OCI-LY7 (cell line): ENCODE measurements around the gene SYT7. TPM values are rescaled to one million over a fixed set of nuclear protein-coding genes. Genes with fewer than 3 reads are reported as not detected.

ENCODE experiments used
- BruUV-seq: library from RNA; stranded (reverse); fragments of 400-500 nt; replicated peaks from 2 replicates; lab custom pipeline; 2021; lab: Mats Ljungman, UMichigan
- CTCF ChIA-PET: fragments of 300-600 bp; sonication (Branson Sonifier 250); formaldehyde crosslinking; loops from one replicate; lab custom pipeline; 2022; ENCODE audit warnings: antibody characterized with exemption; ENCODE audit not compliant: unreplicated experiment; lab: Charles Lee
- POLR2A ChIA-PET: fragments of 300-600 bp; sonication (Branson Sonifier 250); formaldehyde crosslinking; loops from one replicate; lab custom pipeline; 2022; ENCODE audit warnings: antibody characterized with exemption; lab: Charles Lee
- DNase-seq: peaks from one replicate; pipeline ENCODE4 v3.0.0-alpha.2; 2015; ENCODE audit warnings: low spot score
- H2AFZ ChIP-seq: fragments of 200-600 bp; sonication (generic), shearing (Covaris generic); 2 replicates; pipeline ENCODE4 v1.6.1; 2014; ENCODE audit warnings: mild to moderate bottlenecking, antibody characterized with exemption, low read length, moderate library complexity
- H3K27ac ChIP-seq: fragments of 200-600 bp; sonication (generic); 2 replicates; pipeline ENCODE4 v1.5.1; 2014; ENCODE audit warnings: mixed run types, low read depth, mild to moderate bottlenecking, moderate library complexity, low read length, inconsistent platforms; ENCODE audit not compliant: poor library complexity, severe bottlenecking
- H3K36me3 ChIP-seq: fragments of 200-600 bp; sonication (generic); 2 replicates; pipeline ENCODE4 v1.6.1; 2014; ENCODE audit warnings: mild to moderate bottlenecking, antibody characterized with exemption, low read length, moderate library complexity, mixed read lengths; ENCODE audit not compliant: insufficient read depth
- H3K4me1 ChIP-seq: fragments of 200-600 bp; sonication (generic); 2 replicates; pipeline ENCODE4 v1.5.1; 2014; ENCODE audit warnings: mild to moderate bottlenecking, low read length; ENCODE audit not compliant: insufficient read depth, poor library complexity, severe bottlenecking
- H3K4me2 ChIP-seq: fragments of 200-600 bp; sonication (generic); 2 replicates; pipeline ENCODE4 v1.6.1; 2014; ENCODE audit warnings: mild to moderate bottlenecking, low read length
- H3K4me3 ChIP-seq: fragments of 200-600 bp; sonication (generic); 2 replicates; pipeline ENCODE4 v1.5.1; 2014; ENCODE audit warnings: mild to moderate bottlenecking, low read depth, low read length; ENCODE audit not compliant: poor library complexity, severe bottlenecking
- H3K79me2 ChIP-seq: fragments of 200-600 bp; sonication (generic); 2 replicates; pipeline ENCODE4 v1.6.1; 2016; ENCODE audit warnings: low read depth, mild to moderate bottlenecking, low read length, moderate library complexity, mixed read lengths; ENCODE audit not compliant: insufficient read depth
- H3K9me2 ChIP-seq: fragments of 200-600 bp; sonication (generic); 2 replicates; pipeline ENCODE4 v1.6.1; 2016; ENCODE audit warnings: mild to moderate bottlenecking, low read length, mixed read lengths; ENCODE audit not compliant: insufficient read depth
- H3K9me3 ChIP-seq: fragments of 200-600 bp; sonication (generic); 2 replicates; pipeline ENCODE4 v1.6.1; 2014; ENCODE audit warnings: mild to moderate bottlenecking, mixed run types, low read length, mixed read lengths
- H4K20me1 ChIP-seq: fragments of 200-600 bp; sonication (generic); 2 replicates; pipeline ENCODE4 v1.6.1; 2014; ENCODE audit warnings: mild to moderate bottlenecking, antibody characterized with exemption, low read length, moderate library complexity, mixed read lengths; ENCODE audit not compliant: insufficient read depth
- CTCF ChIP-seq: fragments of 200-600 bp; sonication (generic); conservative IDR thresholded peaks from 2 replicates; pipeline ENCODE4 v1.5.1; 2014; ENCODE audit warnings: mild to moderate bottlenecking, antibody characterized with exemption, low read length, moderate library complexity, mixed read lengths
- EZH2phosphoT487 ChIP-seq: fragments of 200-600 bp; sonication (generic); IDR thresholded peaks from 2 replicates; pipeline ENCODE4 v1.6.1; 2018; ENCODE audit warnings: low read depth, borderline replicate concordance, mild to moderate bottlenecking, mixed run types, antibody characterized with exemption, low read length, moderate library complexity, mixed read lengths
- intact Hi-C: fragments of 100-400 bp; cut with micrococcal nuclease; formaldehyde crosslinking; loops from one replicate; pipeline ENCODE4 v1.10.0; 2022; ENCODE audit not compliant: unreplicated experiment
- total RNA-seq, 2 experiments: library from RNA; depleted of rRNA in 1 of 2; stranded (reverse); fragments of >200 nt in 1 of 2; shearing (Covaris generic) in 1 of 2; gene quantifications; 2 replicates each; pipeline ENCODE4 v1.2.3, GENCODE V29; 2014 to 2022

The SYT7 gene
- total RNA-seq, 2 experiments from 2014 or later: not detected

- Histone ChIP-seq H3K9me3 (no peaks in the 10 kb centered on the region), H2AFZ (no peak overlapping the region), H3K4me1 (no peaks in the 10 kb centered on the region), H3K36me3 (no peaks in the 10 kb centered on the region), H3K9me2 (no peaks in the 10 kb centered on the region), H3K27ac (no peak overlapping the region), H3K79me2 (no peaks in the 10 kb centered on the region), H3K4me3 (no peak overlapping the region), H4K20me1 (no peaks in the 10 kb centered on the region), H3K4me2 (no peak overlapping the region)
- ChIA-PET POLR2A (no interaction called here), CTCF (no interaction called here)
- BruUV-seq: no TSS peak
- intact Hi-C loops: no loop called here
- TF ChIP-seq EZH2phosphoT487: no peak
- TF ChIP-seq CTCF: no peak
- DNase-seq: no peak
Observed at GRCh38 chr11:61596990-61597389, 16.1 kb upstream of the SYT7 start.

GRCh38 chr11:61596542-61596941 lies 15.7 kb upstream of the SYT7 start:
- no TSS peak for BruUV-seq
- Histone ChIP-seq H4K20me1 (no peaks in the 10 kb centered on the region), H3K9me3 (no peaks in the 10 kb centered on the region), H3K4me2 (no peak overlapping the region), H2AFZ (no peak overlapping the region), H3K9me2 (no peaks in the 10 kb centered on the region), H3K79me2 (no peaks in the 10 kb centered on the region), H3K36me3 (no peaks in the 10 kb centered on the region), H3K4me1 (no peaks in the 10 kb centered on the region), H3K27ac (no peak overlapping the region), H3K4me3 (no peak overlapping the region)
- intact Hi-C loops: no loop called here
- no peak for DNase-seq
- TF ChIP-seq EZH2phosphoT487 (no peak), CTCF (no peak)
- ChIA-PET CTCF (no interaction called here), POLR2A (no interaction called here)

- no peaks in the 10 kb centered on the region for H3K79me2 ChIP-seq
- H2AFZ ChIP-seq: no peak overlapping the region
- TF ChIP-seq EZH2phosphoT487: no peak
- TF ChIP-seq CTCF: no peak
- H3K4me2 ChIP-seq: no peak overlapping the region
- intact Hi-C loops: no loop called here
- H3K9me3 ChIP-seq: no peaks in the 10 kb centered on the region
- no peaks in the 10 kb centered on the region for H4K20me1 ChIP-seq
- DNase-seq: no peak
- no peaks in the 10 kb centered on the region for H3K9me2 ChIP-seq
- BruUV-seq: no TSS peak
- no peaks in the 10 kb centered on the region for H3K36me3 ChIP-seq
- H3K27ac ChIP-seq: no peak overlapping the region
- no peaks in the 10 kb centered on the region for H3K4me1 ChIP-seq
- POLR2A ChIA-PET: no interaction called here
- H3K4me3 ChIP-seq: no peak overlapping the region
- CTCF ChIA-PET: no interaction called here
Observed at GRCh38 chr11:61594907-61595257, 14.0 kb upstream of the SYT7 start.
